ENCODE data around the gene SNX10. TPM values are rescaled to one million over a fixed set of nuclear protein-coding genes. Genes with fewer than 3 reads are reported as not detected.
A peak's percentile ranks its signal among the peaks of the same experiment; 100 is the strongest.
"Not testable (repeated sequence)": the region's sequence is repeated elsewhere in the genome, so short reads cannot be mapped to it uniquely, and the experiment has no call there.

SNX10 gene, protein sequence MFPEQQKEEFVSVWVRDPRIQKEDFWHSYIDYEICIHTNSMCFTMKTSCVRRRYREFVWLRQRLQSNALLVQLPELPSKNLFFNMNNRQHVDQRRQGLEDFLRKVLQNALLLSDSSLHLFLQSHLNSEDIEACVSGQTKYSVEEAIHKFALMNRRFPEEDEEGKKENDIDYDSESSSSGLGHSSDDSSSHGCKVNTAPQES
- 5.4 TPM for total RNA-seq

DNA sequence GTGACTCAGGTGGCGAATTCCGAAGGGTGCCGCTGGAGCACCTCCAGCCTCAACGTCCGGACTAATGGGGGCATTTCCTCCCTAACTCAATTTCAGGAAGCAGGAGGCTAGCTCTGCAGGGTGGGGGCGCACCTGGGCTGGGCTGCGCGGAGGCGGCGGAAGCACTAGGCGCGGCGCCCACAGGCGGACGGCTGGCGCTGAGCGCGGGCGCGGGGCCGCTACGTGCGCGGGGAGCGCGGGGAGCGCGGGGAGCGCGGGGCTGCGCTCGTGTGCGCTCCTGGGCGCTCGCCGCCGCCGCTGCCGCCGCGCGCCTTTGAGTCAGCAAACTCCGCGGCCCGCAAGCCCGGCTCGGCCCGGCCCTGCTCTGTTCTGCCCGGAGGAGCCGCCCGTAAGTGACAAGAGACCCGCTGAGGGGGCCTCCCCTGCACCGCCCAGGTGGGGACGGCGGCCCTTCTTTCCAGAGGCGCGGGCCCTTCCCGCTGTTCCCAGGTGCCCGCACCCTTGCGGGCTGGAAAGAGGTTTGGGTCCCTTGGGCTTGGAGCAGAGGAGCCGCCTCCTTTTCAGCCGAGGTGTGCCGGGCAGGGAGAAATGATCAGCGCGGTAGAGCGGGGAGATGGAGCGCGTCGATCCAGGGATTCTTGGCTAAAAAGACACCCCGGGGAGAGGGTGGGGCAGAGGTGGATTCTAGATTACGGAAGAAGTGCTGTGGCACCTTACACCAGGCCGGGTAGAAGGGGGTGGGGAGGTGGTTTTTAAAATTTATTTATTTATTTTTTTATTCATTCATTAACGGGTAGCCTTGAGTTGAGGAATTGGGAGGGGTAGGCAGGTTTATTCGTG is at the start of gene SNX10:
Gene SNX10, plus strand, starts transcription at position 164 of the 840 bp plus-strand sequence. CDS start 54,581 bp downstream, outside the sequence.
- peak; percentile 32 for DNase-seq (ENCODE audit: low spot score)

DNA sequence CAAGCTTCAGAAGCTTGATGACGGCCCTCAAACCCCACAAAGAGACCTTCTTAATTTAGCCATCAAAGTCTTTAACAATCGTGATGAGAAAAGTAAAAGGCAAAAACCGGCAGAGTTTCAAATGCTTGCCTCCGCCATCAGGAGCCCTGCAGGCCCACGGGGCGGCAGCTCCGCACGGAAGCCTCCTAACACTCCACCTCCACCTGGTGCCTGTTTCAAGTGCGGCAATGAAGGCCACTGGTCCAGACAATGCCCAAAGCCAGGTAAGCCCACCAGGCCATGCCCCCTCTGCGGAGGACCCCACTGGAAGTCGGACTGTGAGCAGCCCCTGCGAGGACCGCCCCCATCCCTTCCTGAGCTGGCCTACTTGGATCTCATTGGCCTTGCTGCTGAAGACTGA is 46.5 kb upstream of the SNX10 start:
- no peak for DNase-seq (ENCODE audit: low spot score)

DNA sequence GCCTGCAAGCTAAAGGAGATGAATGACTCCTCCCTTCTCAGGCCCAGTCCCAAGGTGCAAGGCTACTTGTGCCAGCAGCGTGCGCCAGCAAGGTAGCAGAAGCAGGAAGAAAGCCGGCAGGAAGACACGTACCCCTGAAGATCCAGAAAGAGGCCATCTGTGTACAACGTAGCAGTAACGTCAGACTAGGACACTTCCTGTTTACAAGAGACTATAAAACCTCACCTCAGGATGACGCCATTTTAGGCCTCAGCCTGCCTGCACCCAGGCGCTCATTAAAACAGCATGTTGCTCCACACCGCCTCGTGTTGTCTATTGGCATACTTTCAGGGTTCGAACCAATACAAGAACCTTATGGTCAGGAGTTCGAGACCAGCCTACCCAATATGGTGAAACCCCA is 41.4 kb upstream of the SNX10 start:
- no peak for DNase-seq (ENCODE audit: low spot score)

DNA sequence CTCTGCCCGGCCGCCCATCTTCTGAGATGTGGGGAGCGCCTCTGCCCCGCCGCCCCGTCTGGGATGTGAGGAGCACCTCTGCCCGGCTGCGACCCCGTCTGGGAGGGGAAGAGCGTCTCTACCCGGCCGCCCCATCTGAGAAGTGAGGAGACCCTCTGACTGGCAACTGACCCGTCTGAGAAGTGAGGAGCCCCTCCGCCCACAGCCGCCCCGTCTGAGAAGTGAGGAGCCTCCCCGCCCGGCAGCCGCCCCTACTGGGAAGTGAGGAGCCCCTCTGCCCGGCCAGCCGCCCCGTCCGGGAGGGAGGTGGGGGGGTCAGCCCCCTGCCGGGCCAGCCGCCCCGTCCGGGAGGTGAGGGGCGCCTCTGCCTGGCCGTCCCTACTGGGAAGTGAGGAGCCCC is 29.8 kb upstream of the SNX10 start:
- DNase-seq (ENCODE audit: low spot score) = not testable (repeated sequence)

DNA sequence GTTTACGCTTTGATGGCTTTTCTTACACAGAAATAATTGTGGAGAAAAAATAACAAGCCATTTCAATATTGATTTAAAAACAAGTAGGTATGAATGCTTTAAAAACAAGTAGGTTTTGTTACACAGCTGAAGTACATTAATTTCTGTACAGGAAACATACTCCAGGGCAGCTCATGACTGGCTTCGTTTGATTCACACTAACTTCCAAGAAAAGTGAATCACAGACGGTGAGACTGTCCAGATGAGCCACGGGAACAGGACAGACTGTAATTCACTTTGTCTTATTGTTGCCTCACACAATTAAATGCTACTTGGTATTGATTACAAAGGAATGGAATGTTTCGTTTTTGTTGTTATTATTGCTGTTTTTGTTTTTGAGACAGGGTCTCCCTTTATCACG is 26.6 kb upstream of the SNX10 start:
- no peak for DNase-seq (ENCODE audit: low spot score)

DNA sequence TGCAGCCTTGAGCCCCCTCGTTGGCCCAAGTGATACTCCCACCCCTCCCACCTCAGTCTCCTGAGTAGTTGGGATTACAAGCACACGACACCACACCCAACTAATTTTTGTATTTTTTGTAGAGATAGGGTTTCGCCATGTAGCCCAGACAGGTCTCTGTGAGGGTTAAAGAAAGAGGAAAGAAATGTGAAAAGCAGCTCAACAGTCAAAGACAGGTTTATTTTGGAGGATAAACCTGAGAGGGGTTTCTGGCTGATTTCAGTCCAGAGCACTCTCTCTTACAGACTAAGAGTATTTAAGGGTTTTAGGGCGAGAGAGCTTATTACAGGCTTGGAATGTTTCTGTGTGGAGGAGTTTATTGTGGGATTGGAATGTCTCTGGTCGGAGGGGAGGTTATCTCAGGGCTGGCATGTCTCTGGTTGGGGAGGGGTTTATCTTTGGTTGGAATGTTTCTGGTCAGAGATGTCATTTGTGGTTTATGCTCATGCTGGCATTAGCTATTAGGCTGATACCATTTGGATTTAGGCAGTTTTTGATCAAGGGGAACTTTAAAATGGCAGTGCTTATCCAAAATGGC is 26.1 kb upstream of the SNX10 start:
- no peak for DNase-seq (ENCODE audit: low spot score)

DNA sequence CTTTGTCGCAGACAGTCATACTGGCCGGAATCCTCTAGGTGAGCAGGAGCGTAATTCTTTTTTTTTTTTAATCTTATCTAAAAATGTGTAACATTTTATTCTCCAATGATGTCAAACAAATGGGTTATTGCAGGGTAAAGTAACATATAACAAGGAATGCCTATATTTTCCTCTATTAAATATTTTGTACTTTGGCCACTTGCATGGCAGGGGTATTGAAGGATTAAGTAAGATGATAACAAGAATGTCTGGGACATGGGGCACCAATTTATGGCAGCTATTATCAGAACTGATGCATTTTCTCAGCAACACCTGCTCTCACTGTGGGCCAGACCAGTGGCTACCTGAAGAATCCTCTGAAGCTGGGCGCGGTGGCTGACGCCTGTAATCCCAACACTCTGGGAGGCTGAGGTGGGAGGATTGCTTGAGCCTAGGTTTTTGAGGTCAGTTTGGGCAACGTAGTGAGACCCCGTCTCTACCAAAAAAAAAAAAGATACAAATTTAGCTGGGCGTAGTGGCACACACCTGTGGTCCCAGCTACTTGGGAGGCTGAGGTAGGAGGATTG is 24.0 kb upstream of the SNX10 start:
- no peak for DNase-seq (ENCODE audit: low spot score)

DNA sequence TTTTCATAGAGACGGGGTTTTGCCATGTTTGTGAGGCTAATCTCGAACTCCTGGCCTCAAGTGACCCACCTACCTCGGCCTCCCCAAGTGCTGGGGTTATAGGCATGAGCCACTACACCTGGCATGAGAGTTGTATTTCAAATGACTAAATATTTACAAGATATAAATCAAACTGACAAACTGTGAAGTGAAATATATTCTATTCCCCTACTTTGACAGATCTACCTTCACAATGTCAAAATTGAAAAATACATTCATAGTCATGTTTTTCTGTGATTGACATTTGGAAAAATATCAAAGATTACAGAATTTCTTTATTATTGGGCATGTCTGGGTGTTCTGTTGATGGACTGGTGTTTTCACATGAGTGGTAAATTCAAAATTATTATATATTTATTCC is 16.4 kb upstream of the SNX10 start:
- DNase-seq (ENCODE audit: low spot score) = no peak

DNA sequence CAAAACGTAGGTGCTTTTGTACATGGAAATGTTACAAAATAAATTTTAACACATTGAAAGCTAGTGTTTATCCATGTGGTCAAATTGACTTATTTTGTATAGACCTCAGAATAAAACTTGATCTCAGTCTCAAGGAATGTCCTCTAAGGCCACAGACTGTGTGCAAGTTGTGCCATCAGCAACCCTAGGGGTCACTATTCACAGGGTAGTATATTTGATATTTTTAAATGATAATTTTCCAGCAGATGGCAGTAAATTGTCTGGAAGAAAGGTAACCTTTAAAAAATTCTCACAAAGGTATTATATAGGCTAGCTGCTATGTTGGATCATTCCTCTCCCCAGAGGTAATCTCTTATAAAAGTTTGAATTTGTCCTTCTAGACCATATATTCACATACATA is 12.9 kb upstream of the SNX10 start:
- no peak for DNase-seq (ENCODE audit: low spot score)

DNA sequence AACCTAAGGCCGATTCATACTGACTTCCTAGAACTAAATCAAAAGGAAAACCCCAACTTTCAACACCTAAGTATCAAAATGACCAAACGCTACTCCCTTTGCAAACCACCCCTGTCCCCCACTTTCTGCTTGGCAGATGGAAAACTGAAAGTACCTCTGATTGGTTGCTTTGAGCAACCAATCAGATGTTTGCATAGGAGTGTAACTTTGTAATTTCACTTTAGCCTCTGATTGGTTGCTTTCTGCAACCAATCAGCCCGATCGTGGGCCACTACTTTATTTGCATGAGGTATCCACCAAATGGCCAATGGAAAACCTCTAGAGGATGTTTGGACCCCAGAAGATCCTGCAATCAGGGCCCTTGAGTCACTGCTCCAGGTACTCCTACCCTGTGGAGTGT is 12.3 kb upstream of the SNX10 start:
- DNase-seq (ENCODE audit: low spot score) = no peak

DNA sequence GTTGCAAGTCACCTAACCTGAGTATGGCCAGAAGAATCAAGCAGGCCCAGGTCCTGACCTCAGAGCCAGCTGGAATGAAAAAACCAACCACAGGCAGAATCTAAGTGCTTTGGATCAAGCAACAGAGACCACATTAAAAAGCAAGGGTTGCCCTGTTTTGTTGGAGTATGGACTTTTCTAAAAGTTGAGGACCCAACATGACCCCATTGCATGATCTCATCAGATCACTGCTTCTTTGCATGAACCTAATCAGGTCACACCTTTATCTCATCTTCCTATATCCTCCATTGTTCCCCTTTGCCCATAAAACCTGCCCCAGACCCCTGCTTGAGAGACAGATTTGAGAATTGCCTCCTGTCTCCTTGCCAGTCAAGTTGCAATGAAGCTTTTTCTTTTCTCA is 11.6 kb upstream of the SNX10 start:
- no peak for DNase-seq (ENCODE audit: low spot score)

DNA sequence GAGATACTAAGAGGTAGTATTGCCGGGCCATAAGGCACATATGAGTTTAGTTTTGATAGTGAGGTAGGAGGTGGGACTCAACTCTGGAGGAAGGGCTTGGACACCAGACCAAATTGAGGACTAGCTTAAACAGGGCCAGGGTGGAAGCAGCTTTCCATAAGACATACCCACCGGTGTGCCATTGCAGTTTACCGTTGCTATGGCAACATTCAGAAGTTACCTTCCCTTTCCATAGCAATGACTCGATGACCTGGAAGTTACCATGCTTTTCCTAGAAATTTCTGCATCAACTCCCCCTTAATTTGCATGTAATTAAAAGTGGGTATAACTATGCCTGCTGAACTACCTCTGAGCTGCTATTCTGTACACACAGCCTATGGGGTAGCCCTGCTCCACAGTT is 10.9 kb upstream of the SNX10 start:
- DNase-seq (ENCODE audit: low spot score) = no peak

DNA sequence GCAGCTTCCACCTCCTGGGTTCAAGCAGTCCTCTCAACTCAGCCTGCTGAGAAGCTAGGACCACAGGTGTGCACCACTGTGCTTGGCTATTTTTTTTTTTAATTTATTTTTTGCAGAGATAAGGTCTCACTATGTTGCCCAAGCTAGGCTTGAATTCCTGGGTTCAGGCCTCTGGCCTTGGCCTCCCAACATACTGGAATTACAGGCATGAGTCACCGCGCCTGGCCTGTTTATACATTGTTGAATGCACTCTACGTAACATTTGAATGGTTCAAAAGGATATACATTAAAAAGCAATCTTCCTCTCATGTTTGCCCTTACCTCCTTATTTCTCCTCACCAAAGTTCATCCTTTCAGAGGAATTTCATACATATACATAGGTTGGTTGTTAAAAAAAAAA is 7.2 kb upstream of the SNX10 start:
- no peak for DNase-seq (ENCODE audit: low spot score)

DNA sequence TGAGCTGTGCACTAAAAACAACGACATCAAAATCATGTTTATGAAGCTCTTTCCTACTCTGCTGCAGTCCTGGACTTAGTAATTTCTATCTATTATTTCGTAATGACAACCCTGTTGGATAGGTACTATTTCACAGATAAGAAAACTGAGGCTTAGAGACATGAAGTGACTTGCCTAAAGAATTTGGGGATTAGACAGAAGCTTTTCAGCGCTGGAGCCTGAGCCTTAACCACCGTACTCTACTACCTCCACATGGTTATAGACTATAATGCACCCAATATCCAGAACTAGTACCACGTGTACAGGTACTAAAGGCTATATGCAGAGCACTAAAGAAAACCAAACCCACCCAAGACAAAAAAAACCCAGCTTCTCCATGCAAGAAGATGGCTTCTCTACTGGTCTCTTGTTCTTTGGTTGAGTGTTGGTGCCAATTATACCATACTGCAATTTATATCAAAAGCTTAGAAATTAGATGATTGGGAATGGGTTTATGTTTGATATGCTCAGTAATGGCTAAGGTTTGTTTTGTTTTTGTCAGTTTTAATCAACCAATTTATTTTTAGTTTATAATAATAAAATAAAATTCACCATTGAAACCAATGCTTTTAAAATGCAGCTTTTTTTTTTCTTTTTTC is 6.5 kb upstream of the SNX10 start:
- DNase-seq (ENCODE audit: low spot score) = no peak

DNA sequence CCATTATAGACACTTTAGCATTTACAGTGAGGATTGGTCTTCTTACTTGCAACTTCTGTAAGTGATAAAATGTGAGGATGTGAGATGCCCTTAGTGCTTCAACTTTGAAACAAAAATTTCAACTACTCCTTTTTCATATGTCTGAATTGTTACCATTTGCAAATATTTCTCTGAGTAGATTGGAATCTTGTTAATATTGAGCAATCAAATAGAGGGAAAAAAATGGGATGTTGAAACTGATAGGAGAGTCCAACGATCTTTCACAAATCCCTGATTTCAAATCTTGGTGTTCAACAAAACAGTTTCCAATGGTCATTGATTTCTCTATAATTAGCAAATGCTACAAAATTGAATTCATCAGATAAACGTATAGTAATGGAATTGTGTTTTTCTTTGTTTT is 5.5 kb upstream of the SNX10 start:
- DNase-seq (ENCODE audit: low spot score) = no peak

DNA sequence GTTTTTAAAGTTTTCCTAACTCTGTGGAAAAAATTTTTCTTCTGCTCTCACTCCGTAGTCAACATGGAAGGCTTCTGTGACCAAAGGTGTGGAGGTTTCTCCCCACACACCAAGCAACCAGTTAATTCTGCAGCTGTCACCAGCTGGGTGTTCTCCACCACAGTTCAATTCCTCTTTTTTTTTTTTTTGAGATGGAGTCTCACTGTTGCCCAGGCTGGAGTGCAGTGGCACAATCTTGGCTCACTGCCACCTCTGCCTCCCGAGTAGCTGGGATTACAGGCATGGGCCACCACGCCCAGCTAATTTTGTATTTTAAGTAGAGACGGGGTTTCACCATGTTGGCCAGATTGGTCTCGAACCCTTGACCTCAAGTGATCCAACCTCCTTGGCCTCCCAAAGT is 3.5 kb upstream of the SNX10 start:
- not testable (repeated sequence) for DNase-seq (ENCODE audit: low spot score)

DNA sequence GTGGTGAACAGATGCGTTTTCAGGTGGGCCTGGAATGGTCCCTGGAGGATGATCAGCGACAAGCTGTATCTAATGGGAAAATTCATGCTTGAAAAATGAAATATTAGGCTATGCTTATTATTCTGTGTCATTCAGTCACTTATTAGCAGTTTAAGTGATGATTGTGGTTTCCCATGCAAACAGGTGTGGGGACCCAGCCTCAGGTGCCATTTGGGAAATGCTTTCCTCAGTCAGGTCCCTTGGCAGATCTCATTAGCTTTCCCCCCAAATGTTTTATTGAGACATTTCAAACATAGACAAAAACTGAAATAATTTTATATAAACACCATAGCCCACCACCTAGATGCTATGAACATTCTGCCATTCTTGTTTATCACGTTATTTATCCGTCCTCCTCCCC is 411 bp upstream of the SNX10 start:
- DNase-seq (ENCODE audit: low spot score) = no peak

DNA sequence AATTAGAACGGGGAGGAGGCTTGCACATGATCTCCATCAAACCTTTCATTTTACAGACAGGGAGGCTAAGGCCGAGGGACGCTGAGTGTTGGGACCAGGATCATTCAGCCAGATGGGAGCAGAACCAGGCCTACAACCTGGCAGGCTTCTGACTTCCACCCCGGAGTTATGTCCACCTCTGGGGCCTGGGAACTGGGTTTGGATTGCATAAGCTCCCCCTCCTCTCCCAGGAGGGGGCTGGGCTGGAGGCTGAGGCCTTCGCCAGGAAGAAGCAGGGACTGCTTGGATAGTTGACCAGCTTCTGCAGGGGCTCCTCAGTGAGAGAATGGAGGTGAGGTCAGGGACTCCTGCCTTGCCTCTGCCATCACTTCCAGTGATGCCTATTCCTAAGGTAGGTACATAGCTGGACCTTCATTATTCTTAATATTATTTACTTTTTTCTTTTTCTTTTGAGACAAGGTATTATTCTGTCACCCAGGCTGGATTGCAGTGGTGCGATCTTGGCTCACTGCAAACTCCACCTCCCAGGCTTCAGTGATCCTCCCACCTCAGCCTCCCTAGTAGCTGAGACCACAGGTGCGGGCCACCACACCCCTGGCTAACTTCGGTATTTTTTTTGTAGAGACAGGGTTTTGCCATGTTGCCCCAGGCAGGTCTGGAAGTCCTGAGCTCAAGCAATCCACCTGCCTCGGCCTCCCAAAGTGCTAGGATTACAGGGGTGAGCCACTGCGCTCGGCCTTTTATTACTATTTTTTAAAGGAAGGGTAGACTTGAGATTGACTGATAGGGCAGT is 1.3 kb downstream of the SNX10 start:
- no peak for DNase-seq (ENCODE audit: low spot score)

DNA sequence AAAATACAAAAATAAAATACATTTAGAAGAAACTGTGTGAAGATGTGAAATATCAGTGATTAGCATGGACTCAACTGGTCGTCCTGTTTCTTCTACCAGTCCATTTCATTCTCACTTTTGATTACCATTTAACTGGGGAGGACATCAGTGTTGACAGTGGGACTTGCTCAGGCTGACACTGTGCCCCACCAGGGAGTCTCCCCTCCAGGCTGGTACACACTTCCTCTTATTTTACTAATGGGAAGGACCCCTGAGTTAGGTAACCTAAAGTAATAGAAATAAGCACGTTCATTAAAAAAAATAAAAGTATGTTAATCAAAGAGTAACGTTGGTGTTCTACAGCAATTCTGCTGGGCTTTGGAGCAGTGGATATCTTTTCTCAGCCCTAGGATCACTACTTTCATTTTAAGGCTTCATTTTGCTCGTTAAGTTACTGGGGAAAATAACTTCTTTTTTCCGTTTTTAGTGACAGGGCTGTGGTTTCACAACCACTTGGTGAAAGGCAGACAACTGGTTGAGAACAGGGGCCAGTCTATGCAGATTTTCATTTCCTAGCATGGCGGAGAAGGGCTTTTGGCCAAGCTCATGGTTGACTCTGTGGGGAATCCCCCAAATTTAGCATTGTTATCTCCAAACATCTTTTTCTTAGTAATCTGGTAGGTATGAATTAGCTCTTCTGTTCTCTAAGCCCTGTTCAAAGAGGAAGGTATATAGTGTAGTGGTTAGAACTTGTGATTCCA is 2.1 kb downstream of the SNX10 start:
- no peak for DNase-seq (ENCODE audit: low spot score)

DNA sequence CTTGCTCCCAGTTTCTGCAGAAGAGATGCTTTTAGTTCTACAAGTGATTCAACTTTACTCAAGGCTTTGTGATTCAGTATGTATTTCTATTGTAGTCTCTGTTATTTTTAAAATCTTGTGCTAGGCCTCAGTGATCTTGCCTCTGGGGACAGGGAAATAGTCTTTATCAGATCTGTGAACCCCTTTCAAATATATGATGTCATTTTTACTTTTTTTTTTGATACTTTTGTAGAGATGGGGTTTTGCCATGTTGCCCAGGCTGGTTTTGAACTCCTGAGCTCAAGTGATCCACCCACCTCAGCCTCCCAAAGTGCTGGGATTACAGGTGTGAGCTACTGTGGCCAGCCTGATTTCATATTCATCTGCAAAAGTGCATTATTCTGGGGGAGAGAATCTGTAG is 3.4 kb downstream of the SNX10 start:
- no peak for DNase-seq (ENCODE audit: low spot score)

DNA sequence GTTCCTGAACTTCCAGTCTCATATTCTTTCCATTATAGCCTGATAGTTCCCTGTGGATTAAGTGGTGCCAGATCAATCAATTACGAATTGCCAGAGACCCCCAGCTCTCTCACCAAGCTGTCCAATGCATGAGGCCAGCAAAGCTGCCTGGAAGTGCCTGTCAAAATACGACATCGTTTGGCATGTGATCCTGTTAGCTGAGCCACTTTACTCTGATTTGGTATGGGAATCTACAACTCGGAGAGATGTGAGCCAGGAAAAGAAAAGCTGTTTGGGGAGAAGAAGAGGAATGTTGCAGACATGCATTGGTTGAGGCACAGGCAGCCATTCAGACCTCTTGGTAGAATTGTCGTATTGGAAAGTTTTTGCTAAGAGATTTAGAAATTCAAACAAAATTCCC is 3.9 kb downstream of the SNX10 start:
- DNase-seq (ENCODE audit: low spot score) = no peak

Measured in mucosa of gallbladder (tissue), 1 donor.